Measurements from ENCODE around the gene EIF4B. TPM values are rescaled to one million over a fixed set of nuclear protein-coding genes. Genes with fewer than 3 reads are reported as not detected.
A peak's percentile ranks its signal among the peaks of the same experiment; 100 is the strongest.

The EIF4B gene
- total RNA-seq, 1 experiment from 2014 or later: 713 TPM

GRCh38 chr12:52964556-52965336 is 41.5 kb upstream of the EIF4B start:
- no peak overlapping the region for H3K4ac ChIP-seq (ENCODE audit: low read depth, low read length)
- peak overlapping the region; percentile 59 for H3K18ac ChIP-seq (ENCODE audit: insufficient read length, low read depth, low read length)
- H2BK5ac ChIP-seq (ENCODE audit: insufficient read length, low read length): no peak overlapping the region
- peak; percentile 54 for DNase-seq
- Mint-ChIP-seq H3K27ac (peak overlapping the region in 1 of 3 experiments; percentile 53; a peak in 1 of 7 replicates), H3K36me3 (ENCODE audit: insufficient read depth in 1 of 3, low read depth in 3 of 3) (no peaks in the 10 kb centered on the region), H3K4me1 (peaks cover 8 to 9% of the 10 kb centered on the region in 2 experiments), H3K4me3 (peak overlapping the region; percentile 48 to 75), H3K9me3 (no peaks in the 10 kb centered on the region; a peak in 1 of 5 replicates), H3K27me3 (ENCODE audit: low read depth) (peaks cover 39% of the 10 kb centered on the region)
- no peaks in the 10 kb centered on the region for H3K79me1 ChIP-seq (ENCODE audit: insufficient read depth, low read depth, low read length, poor library complexity, severe bottlenecking)
- H3K27me3 ChIP-seq (ENCODE audit: insufficient read depth, low read length): no peaks in the 10 kb centered on the region; the same call in 1 of the 2 replicates
- no peaks in the 10 kb centered on the region for H3K9me3 ChIP-seq (ENCODE audit: control insufficient read depth, low read depth, low read length)
- H3K4me1 ChIP-seq (ENCODE audit: insufficient read depth, low read length): no peaks in the 10 kb centered on the region; the same call in 1 of the 2 replicates
- no peak overlapping the region for H2BK12ac ChIP-seq (ENCODE audit: insufficient read length, low read depth, low read length)
- no peak overlapping the region for H3K27ac ChIP-seq (ENCODE audit: insufficient read length, low read depth, low read length)
- WGBS (ENCODE audit: extremely low coverage, insufficient read length, low lambda C conversion rate): no CpG with 5 or more reads among the region's 19 CpGs
- no peak overlapping the region for H2BK20ac ChIP-seq (ENCODE audit: low read depth, low read length, poor library complexity, severe bottlenecking)
- H3T11ph ChIP-seq (ENCODE audit: low read length): no peak overlapping the region
- H2BK15ac ChIP-seq (ENCODE audit: low read depth, low read length): no peak overlapping the region
- TF ChIP-seq, protein P1, sequence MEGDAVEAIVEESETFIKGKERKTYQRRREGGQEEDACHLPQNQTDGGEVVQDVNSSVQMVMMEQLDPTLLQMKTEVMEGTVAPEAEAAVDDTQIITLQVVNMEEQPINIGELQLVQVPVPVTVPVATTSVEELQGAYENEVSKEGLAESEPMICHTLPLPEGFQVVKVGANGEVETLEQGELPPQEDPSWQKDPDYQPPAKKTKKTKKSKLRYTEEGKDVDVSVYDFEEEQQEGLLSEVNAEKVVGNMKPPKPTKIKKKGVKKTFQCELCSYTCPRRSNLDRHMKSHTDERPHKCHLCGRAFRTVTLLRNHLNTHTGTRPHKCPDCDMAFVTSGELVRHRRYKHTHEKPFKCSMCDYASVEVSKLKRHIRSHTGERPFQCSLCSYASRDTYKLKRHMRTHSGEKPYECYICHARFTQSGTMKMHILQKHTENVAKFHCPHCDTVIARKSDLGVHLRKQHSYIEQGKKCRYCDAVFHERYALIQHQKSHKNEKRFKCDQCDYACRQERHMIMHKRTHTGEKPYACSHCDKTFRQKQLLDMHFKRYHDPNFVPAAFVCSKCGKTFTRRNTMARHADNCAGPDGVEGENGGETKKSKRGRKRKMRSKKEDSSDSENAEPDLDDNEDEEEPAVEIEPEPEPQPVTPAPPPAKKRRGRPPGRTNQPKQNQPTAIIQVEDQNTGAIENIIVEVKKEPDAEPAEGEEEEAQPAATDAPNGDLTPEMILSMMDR (conservative IDR thresholded peaks at IDR 0.05): no peak
- no peak overlapping the region for H3K23ac ChIP-seq (ENCODE audit: insufficient read length, low read depth, low read length)
- H3K23me2 ChIP-seq (ENCODE audit: insufficient read length, low read depth, low read length, poor library complexity, severe bottlenecking): peaks cover 9% of the 10 kb centered on the region
- no peaks in the 10 kb centered on the region for H3K79me2 ChIP-seq (ENCODE audit: insufficient read depth, low read length)
- H3K4me2 ChIP-seq (ENCODE audit: insufficient read depth, insufficient read length, low read length): peak overlapping the region; percentile 59
- no peak overlapping the region for H4K5ac ChIP-seq (ENCODE audit: insufficient read length, low read depth, low read length)
- no peak overlapping the region for H2BK120ac ChIP-seq (ENCODE audit: low read depth, low read length, poor library complexity, severe bottlenecking)
- H2AFZ ChIP-seq (ENCODE audit: low read length): no peak overlapping the region
- no peak overlapping the region for H4K8ac ChIP-seq (replicated peaks; ENCODE audit: insufficient read length, low read depth, low read length)
- peak overlapping the region; percentile 62; the same call in 1 of the 2 replicates for H3K14ac ChIP-seq (ENCODE audit: insufficient read depth, low read length)
- no peak overlapping the region for H2AK5ac ChIP-seq (ENCODE audit: insufficient read length, low read length)
- H4K20me1 ChIP-seq (ENCODE audit: control insufficient read depth, insufficient read depth, insufficient read length): no peaks in the 10 kb centered on the region
- H3K9ac ChIP-seq (ENCODE audit: extremely low read depth, insufficient read length, low read length): no peak overlapping the region
- H3K56ac ChIP-seq (ENCODE audit: insufficient read length, low read depth, low read length): no peak overlapping the region
- no peak overlapping the region for H4K91ac ChIP-seq (ENCODE audit: insufficient read length, low read depth, low read length)
